IPS-15b (cell line): Measurements from ENCODE around the gene DSC2.
"Not testable (repeated sequence)": the region's sequence is repeated elsewhere in the genome, so short reads cannot be mapped to it uniquely, and the experiment has no call there.

Experiments
- H3K27me3 ChIP-seq: one replicate; pipeline ENCODE4 v1.6.1; 2013; ENCODE audit warnings: low read length; ENCODE audit not compliant: control insufficient read depth, insufficient read depth
- H3K36me3 ChIP-seq: one replicate; pipeline ENCODE4 v1.6.1; 2013; ENCODE audit warnings: low read length; ENCODE audit not compliant: control insufficient read depth, insufficient read depth
- H3K4me1 ChIP-seq: one replicate; pipeline ENCODE4 v1.6.1; 2013; ENCODE audit warnings: mild to moderate bottlenecking, low read length; ENCODE audit not compliant: control insufficient read depth, insufficient read depth
- H3K4me3 ChIP-seq: one replicate; pipeline ENCODE4 v1.5.1; 2013; ENCODE audit warnings: low read depth, low read length
- H3K9ac ChIP-seq: one replicate; pipeline ENCODE4 v1.6.1; 2013; ENCODE audit warnings: low read depth, mild to moderate bottlenecking, low read length
- H3K9me3 ChIP-seq: one replicate; pipeline ENCODE4 v1.6.1; 2013; ENCODE audit warnings: mild to moderate bottlenecking, low read length; ENCODE audit not compliant: control insufficient read depth, insufficient read depth

The DSC2 gene

GRCh38 chr18:31102025-31102684 lies at the start of gene DSC2:
DSC2 (minus strand) TSS chr18:31102421; CDS start chr18:31101971, 450 bp downstream.
- H3K4me1 ChIP-seq = peaks cover 17% of the 10 kb centered on the region
- no peaks in the 10 kb centered on the region for H3K36me3 ChIP-seq
- no peaks in the 10 kb centered on the region for H3K9me3 ChIP-seq
- H3K27me3 ChIP-seq = peaks cover 2% of the 10 kb centered on the region
- peak within 1 kb of the TSS; percentile 77 for H3K4me3 ChIP-seq
- H3K9ac ChIP-seq = peak within 1 kb of the TSS; percentile 76

GRCh38 chr18:31149351-31149750 lies 47.1 kb upstream of the DSC2 start:
- no peaks in the 10 kb centered on the region for H3K9me3 ChIP-seq
- H3K4me1 ChIP-seq = no peaks in the 10 kb centered on the region
- H3K9ac ChIP-seq = no peak overlapping the region
- H3K36me3 ChIP-seq = no peaks in the 10 kb centered on the region
- no peak overlapping the region for H3K4me3 ChIP-seq
- H3K27me3 ChIP-seq = no peaks in the 10 kb centered on the region

- Histone ChIP-seq H3K4me1 (no peaks in the 10 kb centered on the region), H3K9me3 (no peaks in the 10 kb centered on the region), H3K9ac (no peak overlapping the region), H3K36me3 (no peaks in the 10 kb centered on the region), H3K4me3 (no peak overlapping the region), H3K27me3 (no peaks in the 10 kb centered on the region)
Measured at GRCh38 chr18:31148600-31148999, 46.4 kb upstream of the DSC2 start.

GRCh38 chr18:31146809-31147208 lies 44.6 kb upstream of the DSC2 start:
- H3K4me3 ChIP-seq = no peak overlapping the region
- no peaks in the 10 kb centered on the region for H3K9me3 ChIP-seq
- H3K4me1 ChIP-seq = no peaks in the 10 kb centered on the region
- H3K27me3 ChIP-seq = no peaks in the 10 kb centered on the region
- no peak overlapping the region for H3K9ac ChIP-seq
- no peaks in the 10 kb centered on the region for H3K36me3 ChIP-seq

GRCh38 chr18:31143025-31143424 lies 40.8 kb upstream of the DSC2 start:
- Histone ChIP-seq H3K4me3 (no peak overlapping the region), H3K4me1 (no peaks in the 10 kb centered on the region), H3K27me3 (no peaks in the 10 kb centered on the region), H3K9ac (no peak overlapping the region), H3K36me3 (no peaks in the 10 kb centered on the region), H3K9me3 (no peaks in the 10 kb centered on the region)

- Histone ChIP-seq H3K4me1 (no peaks in the 10 kb centered on the region), H3K27me3 (no peaks in the 10 kb centered on the region), H3K4me3 (no peak overlapping the region), H3K9me3 (no peaks in the 10 kb centered on the region), H3K36me3 (no peaks in the 10 kb centered on the region), H3K9ac (no peak overlapping the region)
Measured at GRCh38 chr18:31138709-31139108, 36.5 kb upstream of the DSC2 start.

GRCh38 chr18:31134988-31135529 lies 32.8 kb upstream of the DSC2 start:
- H3K9me3 ChIP-seq = no peaks in the 10 kb centered on the region
- H3K9ac ChIP-seq = no peak overlapping the region
- H3K4me1 ChIP-seq = no peaks in the 10 kb centered on the region
- H3K36me3 ChIP-seq = no peaks in the 10 kb centered on the region
- H3K27me3 ChIP-seq = no peaks in the 10 kb centered on the region
- no peak overlapping the region for H3K4me3 ChIP-seq

- Histone ChIP-seq H3K27me3 (no peaks in the 10 kb centered on the region), H3K9ac (no peak overlapping the region), H3K36me3 (no peaks in the 10 kb centered on the region), H3K4me1 (no peaks in the 10 kb centered on the region), H3K9me3 (no peaks in the 10 kb centered on the region), H3K4me3 (no peak overlapping the region)
Measured at GRCh38 chr18:31129398-31130115, 27.3 kb upstream of the DSC2 start.

GRCh38 chr18:31125878-31126277 lies 23.7 kb upstream of the DSC2 start:
- Histone ChIP-seq H3K36me3 (no peaks in the 10 kb centered on the region), H3K27me3 (no peaks in the 10 kb centered on the region), H3K4me1 (no peaks in the 10 kb centered on the region), H3K9me3 (no peaks in the 10 kb centered on the region), H3K9ac (no peak overlapping the region), H3K4me3 (no peak overlapping the region)

GRCh38 chr18:31123125-31123524 lies 20.9 kb upstream of the DSC2 start:
- not testable (repeated sequence) for H3K9me3 ChIP-seq, H3K9ac ChIP-seq, H3K4me3 ChIP-seq, H3K4me1 ChIP-seq, H3K27me3 ChIP-seq, H3K36me3 ChIP-seq

GRCh38 chr18:31120594-31120993 lies 18.4 kb upstream of the DSC2 start:
- H3K4me3 ChIP-seq = no peak overlapping the region
- no peaks in the 10 kb centered on the region for H3K9me3 ChIP-seq
- H3K9ac ChIP-seq = no peak overlapping the region
- H3K27me3 ChIP-seq = no peaks in the 10 kb centered on the region
- peaks cover 4% of the 10 kb centered on the region for H3K4me1 ChIP-seq
- no peaks in the 10 kb centered on the region for H3K36me3 ChIP-seq
